Activated naive CD4-positive, alpha-beta T cell (primary cell): ENCODE measurements around the gene KIAA0232.
A peak's percentile ranks its signal among the peaks of the same experiment; 100 is the strongest.
"Not testable (repeated sequence)": the region's sequence is repeated elsewhere in the genome, so short reads cannot be mapped to it uniquely, and the experiment has no call there.

ENCODE experiments used
- DNase-seq, 4 experiments: peaks; one replicate each; lab custom pipeline; 2025; lab: John Stamatoyannopoulos, UW

Gene KIAA0232

GRCh38 chr4:6776920-6777635, 5.4 kb upstream of the KIAA0232 start:
- DNase-seq = no peak

- no peak for DNase-seq
Observed at GRCh38 chr4:6777636-6778281, 4.8 kb upstream of the KIAA0232 start.

GRCh38 chr4:6778435-6778834, 4.1 kb upstream of the KIAA0232 start:
- no peak for DNase-seq

DNA sequence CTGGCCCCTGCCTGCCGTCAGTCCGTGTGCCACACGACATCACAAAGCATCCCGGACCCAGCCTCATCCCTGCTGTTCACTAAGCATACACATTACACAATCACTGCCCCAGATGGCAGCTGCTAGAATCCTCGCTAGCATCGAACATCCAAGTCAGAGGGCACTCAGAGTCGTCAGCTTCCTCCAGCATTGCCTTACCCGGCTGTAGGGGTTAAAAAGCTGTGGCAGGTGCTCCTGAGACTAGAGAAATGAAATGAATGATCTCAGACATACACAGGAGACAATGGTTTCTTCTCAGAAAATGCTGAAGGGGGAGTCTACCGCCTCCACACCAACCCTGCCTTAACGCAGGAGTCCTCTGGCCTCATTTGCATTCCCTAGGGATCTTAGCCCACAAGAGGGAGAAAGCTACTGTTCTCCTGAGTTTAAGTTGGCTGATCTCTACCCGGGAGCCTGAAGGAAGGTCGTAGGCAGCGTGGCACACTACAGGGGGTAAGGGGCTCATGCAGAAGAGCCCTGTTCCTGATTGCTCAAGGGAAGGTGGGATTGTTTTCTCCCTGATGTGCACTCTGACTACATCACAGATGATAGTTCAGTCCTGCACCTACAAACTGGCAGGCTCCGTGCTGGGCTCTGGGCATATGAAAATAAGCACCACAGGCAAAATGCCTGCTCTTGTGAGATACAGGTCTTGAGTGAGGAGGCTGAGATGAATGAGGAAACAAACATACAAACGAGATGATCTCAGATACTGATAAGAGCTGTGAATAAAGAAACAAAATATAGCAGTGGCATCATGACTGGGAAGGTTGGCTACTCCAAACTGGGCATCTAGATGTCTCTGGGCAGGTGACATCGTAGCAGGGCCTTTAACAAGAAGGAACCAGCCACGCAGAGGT, 2.6 kb upstream of the KIAA0232 start:
- no peak for DNase-seq

DNA sequence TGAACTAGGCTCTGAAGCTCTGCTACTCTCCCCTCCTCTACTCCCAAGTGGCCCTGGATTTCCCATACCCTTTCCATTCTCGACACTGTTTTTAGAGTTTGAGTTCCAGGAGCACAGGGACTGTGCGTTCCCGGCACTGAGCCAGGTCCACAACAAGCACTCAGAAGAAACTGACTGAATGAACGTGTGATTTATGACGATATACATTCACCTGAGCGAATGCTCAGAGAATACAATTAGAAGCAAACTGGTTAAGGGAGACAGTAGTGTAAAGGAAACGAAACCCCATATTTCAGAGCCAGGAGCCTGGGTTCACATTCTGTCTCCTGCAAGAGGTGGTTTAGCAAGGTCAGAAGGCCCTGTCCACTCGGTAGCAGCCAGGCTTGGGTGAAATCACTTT, 1.4 kb upstream of the KIAA0232 start:
- no peak for DNase-seq

DNA sequence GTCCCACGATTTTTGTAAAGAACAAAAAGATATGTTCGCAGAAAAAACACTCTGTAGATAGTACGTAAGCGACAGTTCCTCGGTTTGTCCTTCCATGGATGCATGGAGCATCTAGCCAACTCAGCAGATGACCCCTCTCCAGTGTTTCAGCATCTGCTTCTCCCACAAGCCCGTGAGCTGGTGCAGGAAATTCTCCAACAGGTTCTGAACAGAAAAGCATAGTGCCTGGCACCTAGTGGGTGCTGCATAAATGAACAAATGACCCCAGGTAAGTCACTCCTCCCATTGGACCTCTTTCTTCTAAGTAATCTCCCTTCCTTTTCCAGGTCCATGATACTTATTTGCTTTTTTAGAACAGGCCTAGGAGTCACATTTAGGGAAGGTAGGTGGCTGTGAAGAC, 966 bp upstream of the KIAA0232 start:
- DNase-seq = no peak

- DNase-seq = peak in 1 of 4 experiments; percentile 39
Observed at GRCh38 chr4:6782846-6783110, 251 bp downstream of the KIAA0232 start.

DNA sequence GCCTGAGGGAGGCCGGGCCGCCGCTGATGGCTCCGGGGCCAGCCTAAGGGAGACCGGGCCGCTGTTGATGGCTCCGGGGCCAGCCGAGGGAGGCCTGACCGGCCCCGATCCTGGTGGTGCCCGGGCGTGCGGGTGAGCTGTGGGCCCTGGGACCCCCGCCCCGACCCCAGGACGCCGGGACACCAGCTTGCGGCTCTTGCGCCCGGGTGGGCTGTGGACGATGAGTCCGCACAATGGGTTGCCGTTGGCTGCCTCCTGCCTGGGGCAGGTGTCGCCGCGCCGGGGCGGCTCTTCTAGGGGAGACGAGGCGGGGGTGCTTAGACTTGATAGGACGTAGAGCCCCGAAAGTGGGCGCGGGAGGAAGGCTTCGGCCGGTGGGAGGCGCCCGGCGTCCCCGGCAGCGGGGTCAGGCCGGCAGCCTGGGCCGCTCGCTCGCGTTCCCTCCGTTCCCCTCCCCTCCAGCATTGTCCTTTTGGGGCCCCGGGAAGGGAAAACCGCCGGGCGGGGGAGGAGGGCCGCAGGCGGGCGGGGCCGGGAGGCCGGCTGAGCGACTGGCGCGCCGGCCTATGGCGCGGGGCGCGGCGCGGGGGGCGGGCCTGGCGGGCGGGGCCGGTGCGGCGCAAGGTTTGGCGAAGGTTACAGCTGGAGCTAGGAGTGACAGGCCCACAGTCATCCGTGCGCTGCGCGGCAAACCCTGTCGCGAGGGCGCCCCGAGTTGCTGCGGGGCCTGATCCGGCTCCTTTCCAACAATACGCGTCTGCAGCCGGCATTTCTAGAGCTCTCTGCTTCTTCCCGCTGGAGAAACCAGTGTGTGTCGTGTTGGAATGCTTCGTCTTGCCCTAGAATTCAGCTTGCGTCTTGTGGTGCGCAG, 819 bp downstream of the KIAA0232 start:
- peak; percentile 71 to 87 (median 78) for DNase-seq

DNA sequence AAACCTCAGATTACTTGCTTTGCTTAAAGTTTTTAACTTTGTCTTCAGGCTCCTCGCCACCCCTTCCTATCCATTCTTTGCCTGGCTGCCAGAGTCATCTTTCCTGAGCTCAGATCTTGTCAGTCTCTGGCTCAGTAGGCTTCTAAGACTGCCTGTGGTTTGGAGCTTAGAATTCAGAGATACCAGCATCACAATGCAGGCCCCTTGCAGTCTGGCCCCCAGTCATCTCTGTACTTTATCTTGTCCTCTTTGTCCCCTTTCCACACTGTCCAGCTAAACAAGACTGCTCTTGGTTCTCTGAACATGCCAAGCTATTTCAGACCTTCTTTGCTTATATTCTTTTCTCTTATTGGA, 3.0 kb downstream of the KIAA0232 start:
- DNase-seq = no peak

GRCh38 chr4:6788123-6788522, 5.6 kb downstream of the KIAA0232 start:
- no peak for DNase-seq

GRCh38 chr4:6791245-6791644, 8.7 kb downstream of the KIAA0232 start:
- not testable (repeated sequence) for DNase-seq

GRCh38 chr4:6791796-6792195, 9.3 kb downstream of the KIAA0232 start:
- not testable (repeated sequence) for DNase-seq

- DNase-seq = no peak
Observed at GRCh38 chr4:6794189-6794588, 11.7 kb downstream of the KIAA0232 start.

DNA sequence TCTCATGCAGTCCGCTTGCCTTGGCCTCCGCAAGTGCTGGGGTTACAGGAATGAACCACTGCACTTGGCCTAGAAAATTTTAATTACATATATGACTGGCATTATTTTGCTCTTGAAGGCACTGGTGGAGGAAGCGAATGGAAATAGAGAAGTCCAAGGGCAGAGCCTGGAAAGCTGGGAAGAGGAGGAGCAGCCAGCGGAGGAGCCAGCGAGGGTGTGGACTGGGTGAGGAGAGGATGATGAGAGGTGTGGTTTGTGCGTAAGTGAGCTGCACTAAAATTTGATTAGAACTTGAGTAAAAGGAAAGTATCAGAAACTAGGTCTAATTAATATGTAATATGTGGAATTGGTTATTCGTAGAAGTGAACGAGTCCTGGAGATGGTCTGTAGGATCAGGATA, 13.3 kb downstream of the KIAA0232 start:
- no peak for DNase-seq

DNA sequence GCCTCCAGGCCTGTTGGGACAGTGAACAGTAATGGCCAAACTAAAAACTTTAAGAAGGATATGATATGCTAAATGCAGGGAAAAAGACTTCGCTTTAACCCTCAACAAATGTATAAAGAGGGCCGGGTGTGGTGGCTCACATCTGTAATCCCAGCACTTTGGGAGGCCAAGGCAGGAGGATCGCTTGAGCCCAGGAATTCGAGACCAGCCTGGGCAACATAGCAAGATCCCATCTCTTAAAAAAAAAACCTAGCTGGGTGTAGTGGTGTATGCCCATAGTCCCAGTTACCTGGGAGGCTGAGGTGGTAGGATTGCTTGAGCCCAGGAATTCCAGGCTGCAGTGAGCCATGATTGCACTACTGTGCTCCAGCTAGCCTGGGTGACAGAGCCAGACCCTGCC, 14.8 kb downstream of the KIAA0232 start:
- not testable (repeated sequence) for DNase-seq

- no peak for DNase-seq
Observed at GRCh38 chr4:6799091-6799490, 16.6 kb downstream of the KIAA0232 start.

DNA sequence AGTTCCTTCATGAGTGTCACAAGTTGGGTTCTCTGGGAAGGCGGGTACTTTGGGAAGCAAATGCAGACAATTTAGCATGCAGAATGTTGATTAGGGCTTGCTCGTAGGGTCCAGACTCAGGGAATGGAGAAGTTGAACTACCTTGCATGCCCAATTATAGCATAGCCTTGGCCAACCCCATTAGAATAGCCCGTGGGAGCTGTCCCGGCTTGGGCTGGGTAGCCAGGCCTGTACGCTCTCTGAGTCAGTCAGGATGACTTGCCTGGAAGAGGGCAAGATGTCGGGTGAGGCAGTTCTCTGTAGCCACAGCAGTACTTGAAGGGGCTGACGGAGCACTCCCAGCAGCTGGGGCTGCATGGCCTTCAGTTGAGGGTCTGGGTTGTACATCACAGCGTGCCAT, 19.5 kb downstream of the KIAA0232 start:
- no peak for DNase-seq

DNA sequence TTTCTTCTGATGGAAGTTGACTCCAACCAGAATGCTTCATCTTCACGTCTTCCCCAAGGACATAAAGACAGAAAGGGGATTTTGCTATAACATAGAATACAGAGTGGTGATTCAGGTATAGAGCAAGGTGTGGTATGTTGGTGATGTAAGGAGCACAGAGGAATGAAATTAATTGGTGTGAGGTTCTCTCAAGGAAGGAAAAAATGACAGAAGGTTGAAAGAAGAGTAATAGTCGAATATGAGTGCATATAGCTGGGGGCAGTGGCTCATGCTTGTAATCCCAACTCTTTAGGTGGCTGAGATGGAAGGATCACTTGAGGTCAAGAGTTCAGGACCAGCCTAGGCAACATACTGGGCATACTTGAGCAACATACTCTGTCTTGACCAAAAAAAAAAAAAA, 20.1 kb downstream of the KIAA0232 start:
- no peak for DNase-seq

DNA sequence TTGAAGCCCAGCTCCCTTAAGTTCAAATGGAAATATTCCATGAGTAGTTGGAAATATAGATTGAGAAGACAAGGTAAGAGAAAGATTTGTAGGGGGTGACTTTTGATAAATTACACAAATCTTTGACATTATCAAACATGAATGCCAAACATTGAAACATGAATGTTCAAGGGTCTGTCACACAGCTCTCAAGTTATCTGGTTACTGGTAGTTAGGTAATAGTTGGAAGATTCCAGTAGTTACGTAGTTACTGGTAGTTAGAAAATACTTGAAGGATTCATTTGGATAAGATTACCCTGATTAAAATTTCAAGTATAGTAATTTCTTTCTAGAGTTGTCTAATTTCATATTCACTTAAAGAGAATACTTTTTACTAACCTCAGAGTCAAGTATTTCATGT, 20.7 kb downstream of the KIAA0232 start:
- no peak for DNase-seq

- DNase-seq = no peak
Observed at GRCh38 chr4:6804082-6804752, 21.7 kb downstream of the KIAA0232 start.

GRCh38 chr4:6806924-6807626, 24.5 kb downstream of the KIAA0232 start:
- DNase-seq = no peak
